Measurements from ENCODE around the gene SYT14. TPM values are rescaled to one million over a fixed set of nuclear protein-coding genes. Genes with fewer than 3 reads are reported as not detected.

Gene SYT14
- total RNA-seq, 1 experiment from 2014 or later, result 10.3 TPM

DNA sequence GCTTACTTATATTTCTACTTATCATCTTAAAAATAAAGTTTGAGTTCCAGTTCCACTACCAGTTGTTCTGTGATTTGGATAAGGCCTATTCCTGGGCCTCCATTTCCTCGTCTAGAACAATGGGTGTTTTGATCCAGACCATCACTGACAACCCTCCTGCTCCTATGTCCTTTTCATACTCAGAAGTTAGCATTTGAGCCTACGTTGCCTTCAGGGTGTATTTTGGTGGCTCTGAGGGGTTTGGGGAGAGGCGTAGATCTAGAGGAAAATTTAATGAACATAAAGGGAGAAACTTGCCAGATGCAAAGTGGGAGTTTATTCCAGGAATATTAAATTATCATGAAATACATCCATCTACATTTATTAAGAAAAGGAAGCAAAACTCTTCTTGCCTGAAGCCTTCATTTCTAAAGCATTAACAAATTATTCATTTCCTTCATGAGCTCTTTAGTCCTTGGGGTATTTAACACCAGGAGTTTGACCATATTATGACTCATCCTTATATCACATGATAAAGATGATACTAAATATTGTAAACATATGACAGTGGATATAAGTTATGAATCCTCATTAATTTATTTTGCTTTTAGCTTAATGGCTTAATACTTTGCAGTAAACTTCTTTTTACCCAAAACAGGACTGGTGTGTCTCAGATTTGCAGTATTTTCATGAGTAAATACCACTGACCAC lies 47.2 kb upstream of the SYT14 start:
- TF ChIP-seq, protein P1, sequence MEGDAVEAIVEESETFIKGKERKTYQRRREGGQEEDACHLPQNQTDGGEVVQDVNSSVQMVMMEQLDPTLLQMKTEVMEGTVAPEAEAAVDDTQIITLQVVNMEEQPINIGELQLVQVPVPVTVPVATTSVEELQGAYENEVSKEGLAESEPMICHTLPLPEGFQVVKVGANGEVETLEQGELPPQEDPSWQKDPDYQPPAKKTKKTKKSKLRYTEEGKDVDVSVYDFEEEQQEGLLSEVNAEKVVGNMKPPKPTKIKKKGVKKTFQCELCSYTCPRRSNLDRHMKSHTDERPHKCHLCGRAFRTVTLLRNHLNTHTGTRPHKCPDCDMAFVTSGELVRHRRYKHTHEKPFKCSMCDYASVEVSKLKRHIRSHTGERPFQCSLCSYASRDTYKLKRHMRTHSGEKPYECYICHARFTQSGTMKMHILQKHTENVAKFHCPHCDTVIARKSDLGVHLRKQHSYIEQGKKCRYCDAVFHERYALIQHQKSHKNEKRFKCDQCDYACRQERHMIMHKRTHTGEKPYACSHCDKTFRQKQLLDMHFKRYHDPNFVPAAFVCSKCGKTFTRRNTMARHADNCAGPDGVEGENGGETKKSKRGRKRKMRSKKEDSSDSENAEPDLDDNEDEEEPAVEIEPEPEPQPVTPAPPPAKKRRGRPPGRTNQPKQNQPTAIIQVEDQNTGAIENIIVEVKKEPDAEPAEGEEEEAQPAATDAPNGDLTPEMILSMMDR (conservative IDR thresholded peaks at IDR 0.05), result no peak
- Histone ChIP-seq H3K27me3 (ENCODE audit: insufficient read depth, low read length) (no peaks in the 10 kb centered on the region), H4K5ac (ENCODE audit: insufficient read length, low read depth, low read length) (no peak overlapping the region), H3K14ac (ENCODE audit: insufficient read depth, low read length) (no peak overlapping the region), H2BK20ac (ENCODE audit: low read depth, low read length, poor library complexity, severe bottlenecking) (no peak overlapping the region), H4K8ac (replicated peaks; ENCODE audit: insufficient read length, low read depth, low read length) (no peak overlapping the region), H3K79me1 (ENCODE audit: insufficient read depth, low read depth, low read length, poor library complexity, severe bottlenecking) (no peaks in the 10 kb centered on the region), H3K79me2 (ENCODE audit: insufficient read depth, low read length) (no peaks in the 10 kb centered on the region), H3K23me2 (ENCODE audit: insufficient read length, low read depth, low read length, poor library complexity, severe bottlenecking) (no peaks in the 10 kb centered on the region), H3K4me1 (ENCODE audit: insufficient read depth, low read length) (no peaks in the 10 kb centered on the region), H3K4me2 (ENCODE audit: insufficient read depth, insufficient read length, low read length) (no peak overlapping the region), H3K18ac (ENCODE audit: insufficient read length, low read depth, low read length) (no peak overlapping the region), H3K9me3 (ENCODE audit: control insufficient read depth, low read depth, low read length) (no peaks in the 10 kb centered on the region), H3K56ac (ENCODE audit: insufficient read length, low read depth, low read length) (no peak overlapping the region), H3K27ac (ENCODE audit: insufficient read length, low read depth, low read length) (no peak overlapping the region), H2BK15ac (ENCODE audit: low read depth, low read length) (no peak overlapping the region), H2BK120ac (ENCODE audit: low read depth, low read length, poor library complexity, severe bottlenecking) (no peak overlapping the region), H3T11ph (ENCODE audit: low read length) (no peak overlapping the region), H2AK5ac (ENCODE audit: insufficient read length, low read length) (no peak overlapping the region), H3K4ac (ENCODE audit: low read depth, low read length) (no peak overlapping the region), H3K23ac (ENCODE audit: insufficient read length, low read depth, low read length) (no peak overlapping the region), H3K9ac (ENCODE audit: extremely low read depth, insufficient read length, low read length) (no peak overlapping the region), H4K91ac (ENCODE audit: insufficient read length, low read depth, low read length) (no peak overlapping the region), H2BK12ac (ENCODE audit: insufficient read length, low read depth, low read length) (no peak overlapping the region), H2AFZ (ENCODE audit: low read length) (no peak overlapping the region), H4K20me1 (ENCODE audit: control insufficient read depth, insufficient read depth, insufficient read length) (no peaks in the 10 kb centered on the region), H2BK5ac (ENCODE audit: insufficient read length, low read length) (no peak overlapping the region)
- H3K4me1 Mint-ChIP-seq, result peaks cover 0 to 2% of the 10 kb centered on the region in 2 experiments; a peak in 1 of 4 replicates
- peaks cover 2% of the 10 kb centered on the region; the same call in 1 of the 2 replicates for H3K27me3 Mint-ChIP-seq (ENCODE audit: low read depth)
- WGBS (ENCODE audit: extremely low coverage, insufficient read length, low lambda C conversion rate), result no CpG with 5 or more reads among the region's 3 CpGs
- no peak for DNase-seq
- no peak overlapping the region for H3K27ac Mint-ChIP-seq
- no peak overlapping the region for H3K4me3 Mint-ChIP-seq
- no peaks in the 10 kb centered on the region for H3K9me3 Mint-ChIP-seq
- no peaks in the 10 kb centered on the region for H3K36me3 Mint-ChIP-seq (ENCODE audit: insufficient read depth in 1 of 3, low read depth in 3 of 3)
